ENCODE data around the gene NNMT.
A peak's percentile ranks its signal among the peaks of the same experiment; 100 is the strongest.

Gene NNMT

GRCh38 chr11:114279792-114280546 is 16.2 kb upstream of the NNMT start:
- H3K27ac ChIP-seq (ENCODE audit: low read length): no peak overlapping the region

GRCh38 chr11:114280696-114281095 is 15.5 kb upstream of the NNMT start:
- peak; percentile 34 for DNase-seq

More at GRCh38 chr11:114279792-114280546, 16.2 kb upstream of the NNMT start:
- H3K4me3 ChIP-seq (ENCODE audit: low read length): no peak overlapping the region
- H3K4me2 ChIP-seq (ENCODE audit: low read depth, low read length): no peak overlapping the region
- H3K27me3 ChIP-seq (replicated peaks; ENCODE audit: insufficient read depth, low read length): no peaks in the 10 kb centered on the region
- H3F3A ChIP-seq (ENCODE audit: insufficient read depth, low read length): no peaks in the 10 kb centered on the region
- no peak for DNase-seq
- H2AFZ ChIP-seq (ENCODE audit: low read length): no peak overlapping the region
- TF ChIP-seq EZH2phosphoT487 (IDR thresholded peaks at IDR 0.05; ENCODE audit: low read length) (no peak), EZH2 (optimal IDR thresholded peaks at IDR 0.05; ENCODE audit: low read depth, low read length) (no peak), CTCF (IDR thresholded peaks at IDR 0.05; ENCODE audit: low read length) (no peak)
- no peaks in the 10 kb centered on the region for H3K4me1 ChIP-seq (ENCODE audit: low read length)
- H3K36me3 ChIP-seq (replicated peaks; ENCODE audit: insufficient read depth, low read length): no peaks in the 10 kb centered on the region
- no peak overlapping the region for H3K9ac ChIP-seq (ENCODE audit: low read length)
- H4K20me1 ChIP-seq (ENCODE audit: insufficient read depth, low read length): no peaks in the 10 kb centered on the region
- H3K79me2 ChIP-seq (ENCODE audit: low read length): no peaks in the 10 kb centered on the region
- H3K9me3 ChIP-seq (replicated peaks; ENCODE audit: insufficient read depth, low read length): no peaks in the 10 kb centered on the region
- no peaks in the 10 kb centered on the region for H3K9me2 ChIP-seq (replicated peaks; ENCODE audit: insufficient read depth, low read length)

GRCh38 chr11:114281388-114281956 is 14.7 kb upstream of the NNMT start:
- no peaks in the 10 kb centered on the region for H3F3A ChIP-seq (ENCODE audit: insufficient read depth, low read length)
- H3K9me3 ChIP-seq (replicated peaks; ENCODE audit: insufficient read depth, low read length): no peaks in the 10 kb centered on the region
- DNase-seq: no peak
- TF ChIP-seq EZH2phosphoT487 (IDR thresholded peaks at IDR 0.05; ENCODE audit: low read length): no peak
- TF ChIP-seq EZH2 (optimal IDR thresholded peaks at IDR 0.05; ENCODE audit: low read depth, low read length): no peak
- TF ChIP-seq CTCF (IDR thresholded peaks at IDR 0.05; ENCODE audit: low read length): no peak
- H3K4me1 ChIP-seq (ENCODE audit: low read length): no peaks in the 10 kb centered on the region
- H3K79me2 ChIP-seq (ENCODE audit: low read length): no peaks in the 10 kb centered on the region
- no peaks in the 10 kb centered on the region for H3K27me3 ChIP-seq (replicated peaks; ENCODE audit: insufficient read depth, low read length)
- no peak overlapping the region for H3K4me2 ChIP-seq (ENCODE audit: low read depth, low read length)
- H3K36me3 ChIP-seq (replicated peaks; ENCODE audit: insufficient read depth, low read length): no peaks in the 10 kb centered on the region
- H2AFZ ChIP-seq (ENCODE audit: low read length): no peak overlapping the region
- no peak overlapping the region for H3K4me3 ChIP-seq (ENCODE audit: low read length)
- no peak overlapping the region for H3K27ac ChIP-seq (ENCODE audit: low read length)
- no peak overlapping the region for H3K9ac ChIP-seq (ENCODE audit: low read length)
- H3K9me2 ChIP-seq (replicated peaks; ENCODE audit: insufficient read depth, low read length): no peaks in the 10 kb centered on the region
- no peaks in the 10 kb centered on the region for H4K20me1 ChIP-seq (ENCODE audit: insufficient read depth, low read length)

More at GRCh38 chr11:114280696-114281095, 15.5 kb upstream of the NNMT start:
- no peaks in the 10 kb centered on the region for H4K20me1 ChIP-seq (ENCODE audit: insufficient read depth, low read length)
- H3K27ac ChIP-seq (ENCODE audit: low read length): no peak overlapping the region
- H3K9me3 ChIP-seq (replicated peaks; ENCODE audit: insufficient read depth, low read length): no peaks in the 10 kb centered on the region
- H3K9me2 ChIP-seq (replicated peaks; ENCODE audit: insufficient read depth, low read length): no peaks in the 10 kb centered on the region
- no peaks in the 10 kb centered on the region for H3K27me3 ChIP-seq (replicated peaks; ENCODE audit: insufficient read depth, low read length)
- no peak overlapping the region for H3K4me3 ChIP-seq (ENCODE audit: low read length)
- H3K4me1 ChIP-seq (ENCODE audit: low read length): no peaks in the 10 kb centered on the region
- H2AFZ ChIP-seq (ENCODE audit: low read length): no peak overlapping the region
- H3K79me2 ChIP-seq (ENCODE audit: low read length): no peaks in the 10 kb centered on the region
- H3K9ac ChIP-seq (ENCODE audit: low read length): no peak overlapping the region
- TF ChIP-seq EZH2phosphoT487 (IDR thresholded peaks at IDR 0.05; ENCODE audit: low read length) (no peak), CTCF (IDR thresholded peaks at IDR 0.05; ENCODE audit: low read length) (peak; percentile 60)
- H3K36me3 ChIP-seq (replicated peaks; ENCODE audit: insufficient read depth, low read length): no peaks in the 10 kb centered on the region
- no peaks in the 10 kb centered on the region for H3F3A ChIP-seq (ENCODE audit: insufficient read depth, low read length)
- H3K4me2 ChIP-seq (ENCODE audit: low read depth, low read length): no peak overlapping the region
